OCI-LY3 (cell line): ENCODE data around the gene ZNF699.

Experiments
- H2AFZ ChIP-seq: fragments of 200-600, 300-600 bp; shearing (Covaris generic); 2 replicates; pipeline ENCODE4 v1.6.0; 2014; ENCODE audit warnings: antibody characterized with exemption, low read depth, low read length
- H3K27ac ChIP-seq: fragments of 200-600, 300-600 bp; sonication (generic); 2 replicates; pipeline ENCODE4 v1.5.1; 2014; ENCODE audit warnings: mild to moderate bottlenecking, low read length, moderate library complexity, mixed read lengths
- H3K27me3 ChIP-seq: fragments of 200-600, 300-600 bp; sonication (generic); 2 replicates; pipeline ENCODE4 v1.6.1; 2014; ENCODE audit warnings: low read depth, low read length, mixed read lengths
- H3K36me3 ChIP-seq: fragments of 200-600, 300-600 bp; sonication (generic); replicated peaks from 2 replicates; pipeline ENCODE3; 2014; ENCODE audit warnings: low read depth, low read length, mixed read lengths
- H3K4me1 ChIP-seq: fragments of 300-600, 200-600 bp; sonication (generic); 2 replicates; pipeline ENCODE4 v1.6.1; 2014; ENCODE audit warnings: low read length, mixed read lengths
- H3K4me2 ChIP-seq: fragments of 200-600, 300-600 bp; sonication (generic); 2 replicates; pipeline ENCODE4 v1.6.1; 2014; ENCODE audit warnings: low read length, mixed read lengths
- H3K4me3 ChIP-seq: fragments of 300-600, 200-600 bp; sonication (generic); 2 replicates; pipeline ENCODE4 v1.5.1; 2014; ENCODE audit warnings: antibody characterized with exemption, mild to moderate bottlenecking, low read length, moderate library complexity
- H3K79me2 ChIP-seq: fragments of 300-600, 200-600 bp; shearing (Covaris generic); 2 replicates; pipeline ENCODE4 v1.6.1; 2014; ENCODE audit warnings: mild to moderate bottlenecking, low read length, mixed read lengths
- H3K9ac ChIP-seq: fragments of 300-600, 200-600 bp; shearing (Covaris generic); 2 replicates; pipeline ENCODE4 v1.6.0; 2014; ENCODE audit warnings: mild to moderate bottlenecking, low read length, moderate library complexity
- H3K9me3 ChIP-seq: fragments of 200-600, 300-600 bp; shearing (Covaris generic); 2 replicates; pipeline ENCODE4 v1.6.1; 2014; ENCODE audit warnings: low read length, mixed read lengths; ENCODE audit not compliant: insufficient read depth
- H4K20me1 ChIP-seq: fragments of 200-600, 300-600 bp; sonication (generic); 2 replicates; pipeline ENCODE4 v1.6.1; 2016; ENCODE audit warnings: low read length, mixed read lengths; ENCODE audit not compliant: insufficient read depth
- CTCF ChIP-seq: fragments of 200-600, 300-600 bp; sonication (generic); IDR thresholded peaks from 2 replicates; pipeline ENCODE4 v1.5.1; 2014; ENCODE audit warnings: antibody characterized with exemption, low read length, low read depth
- EZH2phosphoT487 ChIP-seq: fragments of 200-600 bp; shearing (Covaris generic); IDR thresholded peaks from 2 replicates; pipeline ENCODE4 v1.6.1; 2018; ENCODE audit warnings: antibody characterized with exemption, mixed run types, low read depth

Gene ZNF699

GRCh38 chr19:9348671-9349070, 39.0 kb upstream of the ZNF699 start:
- no peaks in the 10 kb centered on the region for H3K4me1 ChIP-seq
- no peak overlapping the region for H3K4me3 ChIP-seq
- no peak overlapping the region for H3K27ac ChIP-seq
- H4K20me1 ChIP-seq: no peaks in the 10 kb centered on the region
- H3K9me3 ChIP-seq: peaks cover 45% of the 10 kb centered on the region; the same call in 1 of the 2 replicates
- H3K36me3 ChIP-seq: peaks cover 45% of the 10 kb centered on the region
- H3K4me2 ChIP-seq: no peak overlapping the region
- H3K79me2 ChIP-seq: no peaks in the 10 kb centered on the region
- no peak for TF ChIP-seq CTCF
- TF ChIP-seq EZH2phosphoT487: no peak
- H3K9ac ChIP-seq: no peak overlapping the region
- no peaks in the 10 kb centered on the region for H3K27me3 ChIP-seq
- H2AFZ ChIP-seq: no peak overlapping the region

- Histone ChIP-seq H3K36me3 (peaks cover 50% of the 10 kb centered on the region), H2AFZ (no peak overlapping the region), H3K4me3 (no peak overlapping the region), H3K27ac (no peak overlapping the region), H3K4me2 (no peak overlapping the region), H3K9me3 (peaks cover 49% of the 10 kb centered on the region), H3K27me3 (no peaks in the 10 kb centered on the region), H3K9ac (no peak overlapping the region), H4K20me1 (no peaks in the 10 kb centered on the region), H3K4me1 (no peaks in the 10 kb centered on the region), H3K79me2 (no peaks in the 10 kb centered on the region)
- TF ChIP-seq EZH2phosphoT487 (no peak), CTCF (no peak)
These were observed 38.6 kb upstream of the ZNF699 start for GRCh38 chr19:9348253-9348652.

GRCh38 chr19:9345005-9345404, 35.4 kb upstream of the ZNF699 start:
- H2AFZ ChIP-seq: no peak overlapping the region
- H3K36me3 ChIP-seq: peaks cover 66% of the 10 kb centered on the region
- H3K4me1 ChIP-seq: no peaks in the 10 kb centered on the region
- no peak overlapping the region for H3K4me2 ChIP-seq
- H3K79me2 ChIP-seq: no peaks in the 10 kb centered on the region
- H3K9me3 ChIP-seq: peaks cover 61% of the 10 kb centered on the region
- no peak overlapping the region for H3K27ac ChIP-seq
- TF ChIP-seq CTCF: no peak
- TF ChIP-seq EZH2phosphoT487: no peak
- H4K20me1 ChIP-seq: no peaks in the 10 kb centered on the region
- H3K9ac ChIP-seq: no peak overlapping the region
- no peaks in the 10 kb centered on the region for H3K27me3 ChIP-seq
- no peak overlapping the region for H3K4me3 ChIP-seq

- no peaks in the 10 kb centered on the region for H4K20me1 ChIP-seq
- H3K9me3 ChIP-seq: peaks cover 66% of the 10 kb centered on the region
- no peak overlapping the region for H3K27ac ChIP-seq
- TF ChIP-seq CTCF (no peak), EZH2phosphoT487 (no peak)
- H3K9ac ChIP-seq: no peak overlapping the region
- H3K4me2 ChIP-seq: no peak overlapping the region
- H2AFZ ChIP-seq: no peak overlapping the region
- H3K79me2 ChIP-seq: no peaks in the 10 kb centered on the region
- peaks cover 75% of the 10 kb centered on the region for H3K36me3 ChIP-seq
- H3K27me3 ChIP-seq: no peaks in the 10 kb centered on the region
- H3K4me3 ChIP-seq: no peak overlapping the region
- no peaks in the 10 kb centered on the region for H3K4me1 ChIP-seq
These were observed 33.1 kb upstream of the ZNF699 start for GRCh38 chr19:9342610-9343304.
